Tibial nerve (tissue), 4 donors: ENCODE data around the gene RTP5. TPM values are rescaled to one million over a fixed set of nuclear protein-coding genes. Genes with fewer than 3 reads are reported as not detected.
"Not testable (repeated sequence)": the region's sequence is repeated elsewhere in the genome, so short reads cannot be mapped to it uniquely, and the experiment has no call there.

ENCODE experiments used
- DNase-seq, 2 donors: peaks; one replicate each; pipeline ENCODE4 v3.0.0-alpha.2; 2019; ENCODE audit warnings: low spot score in 2 of 2
- H3K27ac ChIP-seq, 4 donors: fragments of 200-600 bp; sonication (generic) in 3 of 4; one replicate each; pipeline ENCODE4 v1.5.1; 2017 to 2019; ENCODE audit warnings: mild to moderate bottlenecking in 1 of 4
- H3K27me3 ChIP-seq, 2 donors: fragments of 200-600 bp; sonication (generic) in 1 of 2; one replicate each; pipeline versions ENCODE4 v1.5.1 to v1.6.0; 2017 to 2019
- H3K36me3 ChIP-seq, 3 donors: fragments of 200-600 bp; sonication (generic); one replicate each; pipeline ENCODE4 v1.5.1; 2018 to 2019
- H3K4me1 ChIP-seq, 4 donors: fragments of 200-600 bp; sonication (generic) in 3 of 4; one replicate each; pipeline ENCODE4 v1.5.1; 2017 to 2019
- H3K4me3 ChIP-seq, 4 donors: fragments of 200-600 bp; sonication (generic) in 3 of 4; one replicate each; pipeline ENCODE4 v1.5.1; 2017 to 2019; ENCODE audit warnings: mild to moderate bottlenecking in 1 of 4, moderate library complexity in 1 of 4
- H3K9me3 ChIP-seq, 4 donors: fragments of 200-600 bp; sonication (generic) in 3 of 4; one replicate each; pipeline ENCODE4 v1.5.1; 2017 to 2019
- EP300 ChIP-seq, 2 donors: sonication (generic); formaldehyde crosslinking; IDR thresholded peaks; one replicate each; pipeline ENCODE4 v1.6.1; 2017; ENCODE audit warnings: antibody characterized with exemption in 2 of 2, mild to moderate bottlenecking in 1 of 2
- POLR2A ChIP-seq, 2 donors: fragments of 450-650 bp; IDR thresholded peaks; one replicate each; pipeline ENCODE4 v1.6.1; 2017; ENCODE audit warnings: antibody characterized with exemption in 2 of 2, mild to moderate bottlenecking in 2 of 2, moderate library complexity in 2 of 2
- WGBS, 2 donors: methylation state at CpG; one replicate each; pipeline ENCODE4 v1.1.5; 2018; 5-methylcytosine and 5-hydroxymethylcytosine counted together
- total RNA-seq, 4 donors: library from RNA; depleted of rRNA; stranded (reverse); fragments of >200 nt; gene quantifications; one replicate each; pipeline ENCODE4 v1.1.0, GENCODE V29; 2016
- TF ChIP-seq, protein P1 (sequence below), 5 experiments: fragments of 200-600 bp in 3 of 5; fragments of 450-650 bp in 2 of 5; sonication (generic) in 3 of 5; IDR thresholded peaks; one replicate each; pipeline ENCODE4 v1.5.1; 2016 to 2019; ENCODE audit warnings: antibody characterized with exemption in 5 of 5, mild to moderate bottlenecking in 3 of 5, moderate library complexity in 2 of 5

The RTP5 gene
- total RNA-seq: not detected

DNA sequence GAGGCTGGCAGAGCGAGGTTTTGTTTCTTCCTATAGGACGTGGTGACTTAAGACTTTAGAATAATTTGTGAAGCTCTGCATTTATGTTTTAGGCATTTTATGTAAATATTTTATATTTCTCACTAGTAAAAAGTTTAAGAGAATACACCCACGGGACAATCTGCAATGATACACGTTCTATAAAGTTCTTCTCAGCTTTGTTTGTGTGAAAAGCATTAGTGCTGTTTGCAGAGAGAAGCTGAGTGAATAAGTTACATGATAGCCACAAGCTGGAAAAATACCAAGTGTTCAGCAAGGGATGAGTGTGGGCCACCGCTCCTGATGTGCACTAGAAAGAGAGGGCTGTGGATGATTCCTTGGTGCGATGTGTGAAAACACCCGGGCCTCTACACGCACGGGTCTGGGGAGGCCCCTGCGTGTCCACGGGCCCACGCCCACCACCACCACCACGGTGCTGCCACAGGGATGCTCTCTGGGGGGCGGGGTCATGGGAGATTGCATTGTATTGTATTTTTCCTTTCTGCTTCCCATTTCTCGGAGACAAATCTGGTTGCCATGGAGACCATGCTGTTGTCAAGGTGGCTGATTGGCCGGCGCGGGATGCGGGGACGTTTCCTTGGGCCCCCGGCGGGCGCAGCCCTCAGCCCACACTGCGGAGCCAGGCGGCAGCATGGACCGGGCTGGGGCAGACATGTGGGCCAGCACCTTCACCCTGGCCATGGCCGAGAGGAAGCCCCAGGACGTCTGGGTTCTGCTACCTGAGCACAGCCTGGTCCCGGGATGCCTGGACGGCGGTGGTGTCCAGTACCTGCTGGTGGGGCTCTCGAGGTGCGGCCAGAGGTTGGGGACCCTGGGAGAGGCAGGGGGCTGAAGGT is at the start of gene RTP5:
Gene RTP5, plus strand, starts transcription at position 643 of the 875 bp plus-strand sequence. Its CDS starts 28 bp downstream, at position 671.
- no peaks in the 10 kb centered on the region for H3K9me3 ChIP-seq
- no peak within 1 kb of the TSS for H3K27ac ChIP-seq
- DNase-seq: no peak
- H3K4me3 ChIP-seq: no peak within 1 kb of the TSS
- H3K4me1 ChIP-seq: no peaks in the 10 kb centered on the region
- H3K27me3 ChIP-seq: peaks cover 4 to 53% of the 10 kb centered on the region in 2 donors
- WGBS, 2 donors: 64 to 76% methylated on average over 24 to 27 of the region's 33 CpGs
- no peaks in the 10 kb centered on the region for H3K36me3 ChIP-seq
- TF ChIP-seq POLR2A (IDR thresholded peaks at IDR 0.05) (no peak), EP300 (IDR thresholded peaks at IDR 0.05) (no peak)
- TF ChIP-seq, protein P1, sequence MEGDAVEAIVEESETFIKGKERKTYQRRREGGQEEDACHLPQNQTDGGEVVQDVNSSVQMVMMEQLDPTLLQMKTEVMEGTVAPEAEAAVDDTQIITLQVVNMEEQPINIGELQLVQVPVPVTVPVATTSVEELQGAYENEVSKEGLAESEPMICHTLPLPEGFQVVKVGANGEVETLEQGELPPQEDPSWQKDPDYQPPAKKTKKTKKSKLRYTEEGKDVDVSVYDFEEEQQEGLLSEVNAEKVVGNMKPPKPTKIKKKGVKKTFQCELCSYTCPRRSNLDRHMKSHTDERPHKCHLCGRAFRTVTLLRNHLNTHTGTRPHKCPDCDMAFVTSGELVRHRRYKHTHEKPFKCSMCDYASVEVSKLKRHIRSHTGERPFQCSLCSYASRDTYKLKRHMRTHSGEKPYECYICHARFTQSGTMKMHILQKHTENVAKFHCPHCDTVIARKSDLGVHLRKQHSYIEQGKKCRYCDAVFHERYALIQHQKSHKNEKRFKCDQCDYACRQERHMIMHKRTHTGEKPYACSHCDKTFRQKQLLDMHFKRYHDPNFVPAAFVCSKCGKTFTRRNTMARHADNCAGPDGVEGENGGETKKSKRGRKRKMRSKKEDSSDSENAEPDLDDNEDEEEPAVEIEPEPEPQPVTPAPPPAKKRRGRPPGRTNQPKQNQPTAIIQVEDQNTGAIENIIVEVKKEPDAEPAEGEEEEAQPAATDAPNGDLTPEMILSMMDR (IDR thresholded peaks at IDR 0.05): no peak

DNA sequence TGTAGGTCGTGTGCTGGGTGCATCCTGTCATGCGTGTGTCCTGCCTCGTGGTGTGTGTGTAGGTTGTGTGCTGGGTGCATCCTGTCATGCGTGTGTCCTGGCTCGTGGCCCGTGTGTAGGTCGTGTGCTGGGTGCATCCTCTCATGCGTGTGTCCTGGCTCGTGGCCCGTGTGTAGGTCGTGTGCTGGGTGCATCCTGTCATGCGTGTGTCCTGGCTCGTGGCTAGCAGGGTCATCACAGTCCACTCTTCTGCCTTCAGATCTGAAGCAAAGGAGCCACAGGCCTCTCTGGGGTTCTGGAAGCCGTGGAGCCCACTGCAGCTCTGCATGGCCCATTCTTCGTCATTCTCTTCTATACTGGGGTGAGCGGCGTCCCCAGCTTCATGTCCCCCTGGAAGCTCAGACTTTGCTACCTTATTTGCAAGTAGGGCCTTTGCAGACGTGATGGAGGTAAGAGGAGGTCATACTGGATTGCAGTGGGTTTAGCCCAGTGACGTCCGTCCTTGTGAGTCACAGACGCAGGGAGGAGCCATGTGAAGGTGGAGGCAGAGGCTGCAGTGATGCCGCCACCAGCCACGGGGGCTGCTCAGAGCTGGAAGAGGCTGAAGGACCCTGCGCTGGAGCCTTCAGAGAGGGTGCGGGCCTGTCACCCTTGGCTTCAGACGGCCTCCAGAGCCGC is 49.4 kb upstream of the RTP5 start:
- not testable (repeated sequence) for H3K9me3 ChIP-seq, H3K27ac ChIP-seq, H3K4me1 ChIP-seq, H3K4me3 ChIP-seq, H3K36me3 ChIP-seq
- peak in 1 of 2 donors; percentile 10 for DNase-seq
- peaks cover 0 to 38% of the 10 kb centered on the region in 2 donors for H3K27me3 ChIP-seq
- 81 to 86% methylated on average over 27 of the region's 27 CpGs for WGBS, 2 donors

DNA sequence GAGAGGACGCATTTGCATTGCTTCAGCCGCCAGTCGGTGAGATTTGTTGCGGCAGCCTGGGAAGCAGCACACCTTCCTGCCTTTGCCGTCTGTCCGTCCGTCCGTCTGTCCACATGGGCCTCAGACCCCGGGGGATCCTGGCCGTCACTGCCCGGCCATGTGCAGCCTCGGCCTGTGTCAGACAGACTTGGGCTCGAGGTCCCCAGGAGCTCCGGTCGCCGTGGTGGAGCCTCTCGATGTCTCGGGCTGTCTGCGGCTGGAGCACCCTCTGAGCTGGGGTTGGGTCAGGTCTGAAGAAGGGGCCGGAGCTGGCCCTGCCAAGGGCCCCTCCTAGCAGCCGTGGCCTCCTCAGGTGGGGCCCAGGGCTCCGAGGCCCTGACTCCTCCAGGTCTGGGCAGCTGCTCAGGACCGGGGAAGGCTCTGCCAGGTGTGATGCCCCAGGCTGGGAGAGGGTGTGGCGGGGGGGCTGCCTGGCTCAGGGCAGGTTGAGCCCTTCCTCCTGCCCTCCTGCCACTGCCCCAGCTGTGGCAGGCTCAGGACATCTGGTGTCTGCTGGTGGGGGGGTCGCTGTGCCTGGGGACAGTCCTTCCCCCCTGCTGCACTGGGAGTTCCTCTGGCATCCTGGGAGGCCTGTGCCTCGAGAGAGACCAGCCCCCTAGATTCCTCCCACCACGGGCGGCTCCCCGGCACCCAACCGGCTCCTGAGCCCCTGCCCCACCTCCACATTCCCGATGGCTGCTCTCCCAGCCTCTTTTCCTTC is 48.7 kb upstream of the RTP5 start:
- H3K9me3 ChIP-seq: peaks cover 0 to 8% (median 0%) of the 10 kb centered on the region in 4 donors
- DNase-seq: peak in 1 of 2 donors; percentile 9
- 79 to 84% methylated on average over 14 to 29 of the region's 31 CpGs for WGBS, 2 donors
- H3K36me3 ChIP-seq: no peaks in the 10 kb centered on the region
- H3K4me3 ChIP-seq: no peak overlapping the region
- H3K27me3 ChIP-seq: peaks cover 0 to 38% of the 10 kb centered on the region in 2 donors
- TF ChIP-seq, protein P1 (IDR thresholded peaks at IDR 0.05): no peak
- TF ChIP-seq EP300 (IDR thresholded peaks at IDR 0.05): no peak
- H3K27ac ChIP-seq: no peak overlapping the region
- no peaks in the 10 kb centered on the region for H3K4me1 ChIP-seq

DNA sequence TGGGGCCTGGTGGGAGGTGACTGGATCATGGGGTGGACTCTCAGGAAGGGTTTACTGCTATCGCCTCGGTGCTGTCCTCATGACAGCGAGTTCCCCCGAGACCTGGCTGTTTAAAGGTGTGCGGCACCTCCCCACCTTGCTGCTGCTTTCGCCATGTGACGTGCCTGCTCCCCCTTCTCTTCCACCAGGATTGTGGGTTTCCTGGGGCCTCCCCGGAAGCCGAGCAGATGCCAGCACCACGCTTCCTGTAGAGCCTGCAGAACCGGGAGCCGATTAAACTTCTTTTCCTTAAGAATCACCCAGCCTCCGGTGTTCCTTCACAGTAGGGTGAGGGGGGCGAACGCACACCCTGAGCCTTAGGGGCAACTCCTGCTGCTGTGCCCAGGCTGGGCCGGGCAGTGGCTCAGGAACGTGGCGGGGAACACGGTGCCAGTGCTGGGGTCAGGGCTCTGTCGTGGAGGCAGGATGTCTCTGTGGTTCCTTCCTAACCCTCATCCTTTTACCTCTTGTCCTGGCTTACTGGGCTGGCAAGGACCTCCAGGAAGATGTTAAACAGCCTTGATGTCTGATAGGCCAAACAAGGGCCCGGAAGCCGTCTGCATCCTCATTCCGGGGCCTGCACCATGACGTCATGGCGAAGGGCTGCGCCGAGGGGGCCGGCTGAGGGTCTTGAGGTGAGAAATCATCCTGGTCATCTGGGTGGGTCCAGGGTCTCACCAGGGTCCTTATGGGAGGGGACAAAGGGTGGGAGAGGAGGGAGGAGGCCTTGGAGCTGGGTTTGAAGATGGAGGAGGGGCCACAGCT is 47.9 kb upstream of the RTP5 start:
- Histone ChIP-seq H3K27me3 (peaks cover 0 to 29% of the 10 kb centered on the region in 2 donors), H3K27ac (no peak overlapping the region), H3K4me3 (no peak overlapping the region), H3K36me3 (no peaks in the 10 kb centered on the region), H3K9me3 (peaks cover 0 to 12% (median 0%) of the 10 kb centered on the region in 4 donors), H3K4me1 (no peaks in the 10 kb centered on the region)
- TF ChIP-seq POLR2A (IDR thresholded peaks at IDR 0.05) (no peak), EP300 (IDR thresholded peaks at IDR 0.05) (no peak)
- TF ChIP-seq, protein P1 (IDR thresholded peaks at IDR 0.05): no peak
- DNase-seq: peak in 1 of 2 donors; percentile 10
- WGBS, 2 donors: 78 to 79% methylated on average over 28 of the region's 28 CpGs

DNA sequence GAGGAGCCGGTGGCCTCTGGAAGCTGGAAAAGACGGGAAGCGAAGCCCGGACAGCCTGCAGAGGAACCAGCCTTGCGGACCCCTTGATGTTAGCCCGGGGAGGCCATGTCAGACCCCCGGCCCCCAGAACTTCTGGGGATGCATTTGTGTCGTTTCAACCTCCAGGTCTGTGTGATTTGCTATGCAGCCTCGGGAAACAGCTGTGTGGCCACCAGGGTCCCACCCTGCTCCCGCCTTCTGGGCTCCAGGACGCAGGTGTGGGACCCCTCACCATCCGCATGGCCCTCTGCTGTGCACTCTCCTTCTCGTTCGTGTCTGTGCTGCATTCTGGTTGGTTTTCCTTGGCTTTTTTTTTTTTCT is 47.3 kb upstream of the RTP5 start:
- no peak overlapping the region for H3K27ac ChIP-seq
- peaks cover 0 to 28% of the 10 kb centered on the region in 2 donors for H3K27me3 ChIP-seq
- DNase-seq: no peak
- WGBS, 2 donors: 76 to 78% methylated on average over 14 of the region's 14 CpGs
- TF ChIP-seq POLR2A (IDR thresholded peaks at IDR 0.05) (no peak), EP300 (IDR thresholded peaks at IDR 0.05) (no peak)
- TF ChIP-seq, protein P1 (IDR thresholded peaks at IDR 0.05): no peak
- no peaks in the 10 kb centered on the region for H3K36me3 ChIP-seq
- H3K4me1 ChIP-seq: no peaks in the 10 kb centered on the region
- peaks cover 0 to 18% (median 0%) of the 10 kb centered on the region in 4 donors for H3K9me3 ChIP-seq
- no peak overlapping the region for H3K4me3 ChIP-seq

DNA sequence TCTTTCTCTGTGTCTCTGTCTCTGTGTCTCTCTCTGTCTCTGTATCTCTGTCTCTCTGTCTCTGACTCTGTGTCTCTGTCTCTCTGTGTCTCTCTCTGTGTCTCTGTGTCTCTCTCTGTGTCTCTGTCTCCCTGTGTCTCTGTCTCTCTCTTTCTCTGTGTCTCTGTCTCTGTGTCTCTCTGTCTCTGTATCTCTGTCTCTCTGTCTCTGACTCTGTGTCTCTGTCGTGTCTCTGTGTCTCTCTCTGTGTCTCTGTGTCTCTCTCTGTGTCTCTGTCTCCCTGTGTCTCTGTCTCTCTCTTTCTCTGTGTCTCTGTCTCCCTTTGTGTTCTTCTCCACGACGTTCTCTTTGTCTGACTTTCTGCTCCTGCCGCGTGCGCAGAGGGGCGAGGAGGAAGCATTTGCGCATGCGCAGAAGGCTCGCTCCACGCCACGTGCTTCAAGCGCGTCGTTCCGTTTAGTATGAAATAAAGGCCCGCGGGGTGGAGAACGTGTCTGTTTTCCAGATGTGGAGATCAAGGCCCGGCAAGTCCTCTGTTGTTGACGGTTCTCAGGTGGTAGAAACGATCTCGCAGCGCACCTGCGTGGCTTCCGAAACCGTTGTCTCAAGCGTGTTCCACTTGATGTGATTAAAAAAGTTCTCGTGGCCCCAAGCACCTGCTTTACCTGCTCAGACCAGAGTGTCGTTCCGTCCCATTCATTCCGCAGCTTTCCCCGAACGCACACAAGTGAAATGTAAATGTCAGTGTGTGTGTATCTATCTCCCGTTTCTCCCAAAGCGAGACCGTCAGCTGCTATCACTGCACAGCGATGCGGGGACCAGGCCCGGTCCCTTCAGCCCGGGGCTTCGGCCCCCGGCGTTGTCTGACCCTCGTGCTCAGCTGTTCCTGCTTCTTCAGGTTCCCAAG is 45.7 kb upstream of the RTP5 start:
- H3K27me3 ChIP-seq: peaks cover 0 to 14% of the 10 kb centered on the region in 2 donors
- H3K9me3 ChIP-seq: peaks cover 0 to 28% (median 0%) of the 10 kb centered on the region in 4 donors
- H3K4me3 ChIP-seq, H3K27ac ChIP-seq, DNase-seq, H3K4me1 ChIP-seq, H3K36me3 ChIP-seq: not testable (repeated sequence)
- WGBS, 2 donors: 86 to 89% methylated on average over 45 of the region's 45 CpGs
